Retinal pigment epithelial cell (primary cell): ENCODE measurements around the gene PTGR1.

Experiments
- DNase-seq: peaks from one replicate; pipeline ENCODE4 v3.0.0-alpha.2; 2010; ENCODE audit warnings: low read depth
- H3K4me3 ChIP-seq: 2 replicates; pipeline ENCODE4 v1.5.1; 2011; ENCODE audit warnings: mild to moderate bottlenecking, low read length, control low read depth, moderate library complexity
- TF ChIP-seq, protein P1 (sequence below): conservative IDR thresholded peaks from 2 replicates; pipeline ENCODE4 v1.5.1; 2011; ENCODE audit warnings: low read depth, low read length, control low read depth, inconsistent platforms

The PTGR1 gene

DNA sequence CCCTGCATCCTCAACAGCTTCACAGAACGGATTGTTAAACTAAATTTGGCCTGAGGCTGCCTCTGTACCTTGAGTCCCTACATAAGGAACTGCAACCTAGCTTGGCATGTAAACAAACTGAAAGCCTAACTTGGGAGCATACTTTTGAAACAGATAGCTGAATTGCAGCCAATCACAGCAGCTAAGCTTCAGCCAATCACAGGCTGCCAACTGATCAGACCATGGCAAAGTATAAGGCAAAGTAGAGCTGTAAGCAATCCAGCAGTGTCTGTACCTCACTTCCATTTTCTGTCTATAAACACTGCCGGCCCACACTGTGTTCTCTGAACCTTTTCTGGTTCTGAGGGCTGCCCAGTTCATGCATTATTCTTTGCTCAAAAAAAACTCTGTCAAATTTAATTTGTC lies 83.4 kb downstream of the PTGR1 start:
- DNase-seq, result no peak
- H3K4me3 ChIP-seq, result no peak overlapping the region
- TF ChIP-seq, protein P1, sequence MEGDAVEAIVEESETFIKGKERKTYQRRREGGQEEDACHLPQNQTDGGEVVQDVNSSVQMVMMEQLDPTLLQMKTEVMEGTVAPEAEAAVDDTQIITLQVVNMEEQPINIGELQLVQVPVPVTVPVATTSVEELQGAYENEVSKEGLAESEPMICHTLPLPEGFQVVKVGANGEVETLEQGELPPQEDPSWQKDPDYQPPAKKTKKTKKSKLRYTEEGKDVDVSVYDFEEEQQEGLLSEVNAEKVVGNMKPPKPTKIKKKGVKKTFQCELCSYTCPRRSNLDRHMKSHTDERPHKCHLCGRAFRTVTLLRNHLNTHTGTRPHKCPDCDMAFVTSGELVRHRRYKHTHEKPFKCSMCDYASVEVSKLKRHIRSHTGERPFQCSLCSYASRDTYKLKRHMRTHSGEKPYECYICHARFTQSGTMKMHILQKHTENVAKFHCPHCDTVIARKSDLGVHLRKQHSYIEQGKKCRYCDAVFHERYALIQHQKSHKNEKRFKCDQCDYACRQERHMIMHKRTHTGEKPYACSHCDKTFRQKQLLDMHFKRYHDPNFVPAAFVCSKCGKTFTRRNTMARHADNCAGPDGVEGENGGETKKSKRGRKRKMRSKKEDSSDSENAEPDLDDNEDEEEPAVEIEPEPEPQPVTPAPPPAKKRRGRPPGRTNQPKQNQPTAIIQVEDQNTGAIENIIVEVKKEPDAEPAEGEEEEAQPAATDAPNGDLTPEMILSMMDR, result no peak

DNA sequence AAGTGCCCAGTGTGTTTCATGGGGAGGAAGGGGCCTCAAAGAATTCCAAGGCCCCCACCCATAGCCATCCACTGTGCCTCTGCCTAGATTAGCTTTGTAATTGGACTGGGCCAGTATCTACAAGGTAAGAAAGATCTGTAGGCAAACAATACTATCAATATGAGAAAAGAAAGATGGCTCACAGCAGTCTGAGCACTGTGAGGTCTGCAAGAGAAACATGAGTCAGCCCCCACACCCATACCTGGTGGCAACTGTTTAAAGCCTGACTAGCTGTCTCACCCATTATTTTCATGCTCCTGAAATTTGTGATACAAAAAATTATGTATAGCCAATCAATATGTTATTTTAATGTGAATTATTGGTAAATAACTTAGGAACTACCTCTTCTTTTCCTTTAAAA lies 84.5 kb downstream of the PTGR1 start:
- DNase-seq, result no peak
- TF ChIP-seq, protein P1, result no peak
- no peak overlapping the region for H3K4me3 ChIP-seq
